Right atrium auricular region (tissue), 2 donors: Measurements from ENCODE around the gene DENND1B. TPM values are rescaled to one million over a fixed set of nuclear protein-coding genes. Genes with fewer than 3 reads are reported as not detected.

ENCODE experiments used
- DNase-seq: peaks from one replicate; pipeline ENCODE4 v3.0.0-alpha.2; 2019; ENCODE audit warnings: low spot score
- H3K27ac ChIP-seq, 2 donors: fragments of 200-600 bp; sonication (generic); 1 replicate in 1 of 2; 2 replicates in 1 of 2; pipeline ENCODE4 v1.5.1; 2016 to 2019
- H3K27me3 ChIP-seq, 2 donors: fragments of 200-600 bp; sonication (generic); one replicate each; pipeline versions ENCODE4 v1.5.1 to v1.6.0; 2017 to 2019
- H3K36me3 ChIP-seq: fragments of 200-600 bp; sonication (generic); one replicate; pipeline ENCODE4 v1.5.1; 2016
- H3K4me1 ChIP-seq, 2 donors: fragments of 200-600 bp; sonication (generic); one replicate each; pipeline versions ENCODE4 v1.5.1 to v1.6.0; 2017 to 2019
- H3K4me3 ChIP-seq, 2 donors: fragments of 200-600 bp; sonication (generic); 1 replicate in 1 of 2; 2 replicates in 1 of 2; pipeline ENCODE4 v1.5.1; 2017 to 2019; ENCODE audit warnings: mild to moderate bottlenecking in 1 of 2, moderate library complexity in 1 of 2
- H3K9me3 ChIP-seq, 2 donors: fragments of 200-600 bp; sonication (generic); one replicate each; pipeline ENCODE4 v1.5.1; 2019
- total RNA-seq, 2 donors: library from RNA; depleted of rRNA; stranded (reverse); fragments of >200 nt; gene quantifications; one replicate each; pipeline ENCODE4 v1.1.0, GENCODE V29; 2016
- TF ChIP-seq, protein P1 (sequence below), 2 donors: fragments of 200-600 bp; sonication (generic); IDR thresholded peaks; one replicate each; pipeline ENCODE4 v1.5.1; 2019; ENCODE audit warnings: antibody characterized with exemption in 2 of 2

The DENND1B gene, protein sequence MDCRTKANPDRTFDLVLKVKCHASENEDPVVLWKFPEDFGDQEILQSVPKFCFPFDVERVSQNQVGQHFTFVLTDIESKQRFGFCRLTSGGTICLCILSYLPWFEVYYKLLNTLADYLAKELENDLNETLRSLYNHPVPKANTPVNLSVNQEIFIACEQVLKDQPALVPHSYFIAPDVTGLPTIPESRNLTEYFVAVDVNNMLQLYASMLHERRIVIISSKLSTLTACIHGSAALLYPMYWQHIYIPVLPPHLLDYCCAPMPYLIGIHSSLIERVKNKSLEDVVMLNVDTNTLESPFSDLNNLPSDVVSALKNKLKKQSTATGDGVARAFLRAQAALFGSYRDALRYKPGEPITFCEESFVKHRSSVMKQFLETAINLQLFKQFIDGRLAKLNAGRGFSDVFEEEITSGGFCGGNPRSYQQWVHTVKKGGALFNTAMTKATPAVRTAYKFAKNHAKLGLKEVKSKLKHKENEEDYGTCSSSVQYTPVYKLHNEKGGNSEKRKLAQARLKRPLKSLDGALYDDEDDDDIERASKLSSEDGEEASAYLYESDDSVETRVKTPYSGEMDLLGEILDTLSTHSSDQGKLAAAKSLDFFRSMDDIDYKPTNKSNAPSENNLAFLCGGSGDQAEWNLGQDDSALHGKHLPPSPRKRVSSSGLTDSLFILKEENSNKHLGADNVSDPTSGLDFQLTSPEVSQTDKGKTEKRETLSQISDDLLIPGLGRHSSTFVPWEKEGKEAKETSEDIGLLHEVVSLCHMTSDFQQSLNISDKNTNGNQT
- 10 to 100 TPM; 11.8 to 16.0 TPM for total RNA-seq

DNA sequence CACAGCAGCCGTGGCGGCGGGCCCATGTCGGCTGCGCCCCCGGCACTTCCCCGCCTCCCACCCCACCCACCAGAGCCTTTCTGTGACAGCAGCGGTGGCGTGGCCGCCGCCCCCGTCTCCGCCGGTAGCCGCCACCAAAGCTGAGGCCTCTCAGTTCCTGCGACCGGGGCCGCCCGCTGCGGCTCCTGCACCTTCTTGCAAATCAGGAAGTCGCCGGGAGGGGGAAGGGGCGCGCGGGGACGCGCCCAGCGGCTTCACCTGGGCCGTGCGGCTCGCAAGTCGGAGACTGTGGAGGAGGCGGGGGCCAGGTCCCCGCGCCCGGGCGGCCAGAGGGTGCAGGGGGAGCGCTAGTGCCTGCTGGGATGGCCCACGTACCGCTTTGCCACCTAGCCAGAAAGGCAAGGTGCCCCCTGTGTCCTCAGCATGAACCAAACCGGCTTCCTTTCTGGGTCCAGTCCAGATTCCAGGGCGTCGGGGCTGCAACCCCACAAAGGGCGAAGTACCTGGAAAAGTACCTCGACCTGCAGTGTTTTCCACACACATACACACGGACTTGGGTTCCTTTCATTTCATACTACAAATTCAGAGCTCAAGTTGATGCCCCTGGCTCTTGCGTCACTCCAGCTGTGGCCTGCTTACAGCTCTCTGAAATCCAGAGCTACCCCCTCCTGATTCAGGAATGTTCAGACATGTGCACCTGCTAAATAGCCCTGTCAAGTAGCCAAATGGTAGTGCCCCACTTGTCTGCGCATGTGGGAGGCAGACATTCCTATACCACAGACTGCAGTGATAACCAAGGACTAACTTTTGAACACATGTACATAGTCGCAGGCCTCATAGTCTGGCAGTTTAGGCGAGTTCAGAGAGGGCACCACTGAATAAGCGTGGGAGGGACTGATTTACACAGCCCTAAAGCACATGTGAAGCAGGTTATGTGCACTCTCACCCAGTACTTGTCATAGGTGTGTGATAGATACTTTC is at the start of gene DENND1B:
Gene DENND1B, minus strand, starts transcription at position 199 of the 981 bp plus-strand sequence. CDS start 325 bp downstream, outside the sequence.
- peaks cover 0 to 32% of the 10 kb centered on the region in 2 donors for H3K4me1 ChIP-seq
- peak within 1 kb of the TSS; percentile 75 to 87 for H3K4me3 ChIP-seq

DNA sequence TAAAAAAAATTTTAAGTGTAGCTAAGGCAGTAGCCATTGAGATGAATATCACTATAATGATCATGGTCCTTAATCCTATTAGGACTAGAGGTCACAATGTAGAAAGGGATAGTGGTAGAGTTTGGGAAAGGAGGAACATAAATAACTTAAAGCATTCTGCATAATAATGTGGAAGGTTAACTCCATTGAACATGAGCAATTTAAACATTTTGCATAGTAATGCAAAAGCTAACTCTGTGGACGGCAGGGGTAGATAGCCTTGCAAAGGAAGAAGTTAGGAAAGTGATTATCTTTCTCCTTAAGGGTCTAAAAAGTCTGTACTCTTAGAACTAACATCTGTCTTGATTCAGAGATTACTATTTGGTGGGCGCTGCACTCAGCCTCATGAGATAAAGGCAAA is 39.0 kb upstream of the DENND1B start:
- H3K4me3 ChIP-seq = no peak overlapping the region
- H3K4me1 ChIP-seq = no peaks in the 10 kb centered on the region
- TF ChIP-seq, protein P1, sequence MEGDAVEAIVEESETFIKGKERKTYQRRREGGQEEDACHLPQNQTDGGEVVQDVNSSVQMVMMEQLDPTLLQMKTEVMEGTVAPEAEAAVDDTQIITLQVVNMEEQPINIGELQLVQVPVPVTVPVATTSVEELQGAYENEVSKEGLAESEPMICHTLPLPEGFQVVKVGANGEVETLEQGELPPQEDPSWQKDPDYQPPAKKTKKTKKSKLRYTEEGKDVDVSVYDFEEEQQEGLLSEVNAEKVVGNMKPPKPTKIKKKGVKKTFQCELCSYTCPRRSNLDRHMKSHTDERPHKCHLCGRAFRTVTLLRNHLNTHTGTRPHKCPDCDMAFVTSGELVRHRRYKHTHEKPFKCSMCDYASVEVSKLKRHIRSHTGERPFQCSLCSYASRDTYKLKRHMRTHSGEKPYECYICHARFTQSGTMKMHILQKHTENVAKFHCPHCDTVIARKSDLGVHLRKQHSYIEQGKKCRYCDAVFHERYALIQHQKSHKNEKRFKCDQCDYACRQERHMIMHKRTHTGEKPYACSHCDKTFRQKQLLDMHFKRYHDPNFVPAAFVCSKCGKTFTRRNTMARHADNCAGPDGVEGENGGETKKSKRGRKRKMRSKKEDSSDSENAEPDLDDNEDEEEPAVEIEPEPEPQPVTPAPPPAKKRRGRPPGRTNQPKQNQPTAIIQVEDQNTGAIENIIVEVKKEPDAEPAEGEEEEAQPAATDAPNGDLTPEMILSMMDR (IDR thresholded peaks at IDR 0.05) = no peak
- H3K27ac ChIP-seq = no peak overlapping the region
- no peaks in the 10 kb centered on the region for H3K27me3 ChIP-seq
- H3K36me3 ChIP-seq = no peaks in the 10 kb centered on the region
- no peak for DNase-seq
- H3K9me3 ChIP-seq = no peaks in the 10 kb centered on the region

More for the DNA sequence above, at the start of gene DENND1B:
- Histone ChIP-seq H3K27me3 (no peaks in the 10 kb centered on the region), H3K27ac (peak within 1 kb of the TSS; percentile 92 to 97), H3K36me3 (no peaks in the 10 kb centered on the region), H3K9me3 (no peaks in the 10 kb centered on the region)
- DNase-seq = no peak
- TF ChIP-seq, protein P1 (IDR thresholded peaks at IDR 0.05) = no peak

DNA sequence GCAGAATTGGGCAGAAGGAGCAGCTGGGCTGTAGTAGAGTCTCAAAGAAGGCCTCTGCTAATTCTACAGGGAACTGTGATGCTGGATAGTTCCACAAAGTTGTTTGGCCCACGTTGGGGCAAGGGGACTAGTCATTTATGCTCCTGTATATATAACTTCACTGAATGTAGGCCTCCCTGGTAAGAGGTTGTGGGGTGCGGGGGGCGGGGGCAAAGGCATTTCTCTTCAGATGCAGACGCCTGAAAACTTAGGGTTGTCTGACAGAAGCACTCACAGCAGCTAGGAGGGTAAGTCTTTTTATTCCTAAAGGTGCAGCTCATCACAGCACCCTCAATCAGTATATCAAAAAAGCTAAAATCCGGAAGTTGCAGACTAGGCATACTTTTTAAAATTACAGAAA is 38.5 kb upstream of the DENND1B start:
- TF ChIP-seq, protein P1 (IDR thresholded peaks at IDR 0.05) = no peak
- no peaks in the 10 kb centered on the region for H3K36me3 ChIP-seq
- DNase-seq = no peak
- no peaks in the 10 kb centered on the region for H3K4me1 ChIP-seq
- H3K4me3 ChIP-seq = no peak overlapping the region
- H3K9me3 ChIP-seq = no peaks in the 10 kb centered on the region
- no peaks in the 10 kb centered on the region for H3K27me3 ChIP-seq
- H3K27ac ChIP-seq = no peak overlapping the region

DNA sequence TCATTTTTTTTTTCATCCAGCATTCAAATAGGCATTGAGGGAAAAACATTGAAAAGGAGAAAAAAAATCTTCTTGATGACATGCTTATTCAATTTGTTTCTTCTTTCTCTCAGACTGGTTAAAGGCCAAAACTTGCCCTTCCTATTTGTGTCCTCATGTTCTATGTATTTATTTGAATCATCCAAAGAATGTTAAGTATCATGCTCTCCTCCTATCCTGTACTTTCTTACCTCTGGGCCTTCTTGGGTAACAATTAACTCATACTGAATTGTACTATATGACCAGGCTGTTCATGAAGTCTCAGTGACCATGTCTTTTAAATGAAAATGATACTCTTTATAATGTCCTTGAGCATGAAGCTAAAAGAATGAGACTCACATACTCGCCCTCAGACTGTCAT is 36.5 kb upstream of the DENND1B start:
- Histone ChIP-seq H3K27ac (peak overlapping the region in 1 of 2 donors; percentile 41), H3K36me3 (no peaks in the 10 kb centered on the region), H3K9me3 (no peaks in the 10 kb centered on the region), H3K27me3 (no peaks in the 10 kb centered on the region), H3K4me3 (no peak overlapping the region), H3K4me1 (no peaks in the 10 kb centered on the region)
- TF ChIP-seq, protein P1 (IDR thresholded peaks at IDR 0.05) = no peak
- DNase-seq = no peak

DNA sequence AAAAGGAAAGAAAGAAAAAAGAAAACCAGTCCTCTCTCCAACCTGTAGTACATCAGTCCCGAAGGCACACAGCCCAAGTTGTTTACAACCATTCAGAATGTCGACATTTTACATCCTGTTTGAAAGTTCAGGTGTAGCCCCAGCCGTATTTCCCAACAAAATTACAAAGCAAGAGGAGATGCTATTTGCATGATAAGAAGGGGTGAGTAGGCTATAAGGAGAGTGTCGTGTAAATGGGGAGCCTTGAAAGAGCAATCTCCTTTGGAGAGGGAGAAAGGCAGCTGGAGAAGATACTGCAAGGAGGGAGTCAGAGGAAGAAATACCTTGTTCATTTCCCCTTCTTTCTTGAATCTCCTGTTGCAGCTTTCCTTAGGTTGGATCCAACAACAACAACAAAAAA is 35.5 kb upstream of the DENND1B start:
- TF ChIP-seq, protein P1 (IDR thresholded peaks at IDR 0.05) = no peak

More for the DNA sequence above, 35.5 kb upstream of the DENND1B start:
- no peak for DNase-seq
- H3K9me3 ChIP-seq = no peaks in the 10 kb centered on the region
- no peak overlapping the region for H3K4me3 ChIP-seq
- H3K4me1 ChIP-seq = no peaks in the 10 kb centered on the region
- no peaks in the 10 kb centered on the region for H3K36me3 ChIP-seq
- no peaks in the 10 kb centered on the region for H3K27me3 ChIP-seq
- H3K27ac ChIP-seq = no peak overlapping the region
